Measurements from ENCODE around the gene SRGAP1.

- TF ChIP-seq CTCF (conservative IDR thresholded peaks at IDR 0.05): no peak
- TF ChIP-seq ZFX (IDR thresholded peaks at IDR 0.05): no peak
Measured at GRCh38 chr12:63844391-63845341, at the start of gene SRGAP1.

All from C4-2B (cell line).